ENCODE results near the gene NIN.

Gene NIN

GRCh38 chr14:50856660-50857059, 25.7 kb upstream of the NIN start:
- DNase-seq (ENCODE audit: low read depth in 2 of 2) = no peak
- H3K4me3 ChIP-seq (replicated peaks in 1 of 2; ENCODE audit: low read depth in 2 of 2, low read length in 2 of 2) = no peak overlapping the region
- no peak for TF ChIP-seq CTCF (IDR thresholded peaks at IDR 0.05; ENCODE audit: low read depth, low read length)

GRCh38 chr14:50855558-50855957, 24.6 kb upstream of the NIN start:
- TF ChIP-seq CTCF (IDR thresholded peaks at IDR 0.05; ENCODE audit: low read depth, low read length) = peak; percentile 8
- peak; percentile 20 to 48 for DNase-seq (ENCODE audit: low read depth in 2 of 2)
- no peak overlapping the region for H3K4me3 ChIP-seq (replicated peaks in 1 of 2; ENCODE audit: low read depth in 2 of 2, low read length in 2 of 2)

- no peak overlapping the region for H3K4me3 ChIP-seq (replicated peaks in 1 of 2; ENCODE audit: low read depth in 2 of 2, low read length in 2 of 2)
- DNase-seq (ENCODE audit: low read depth in 2 of 2) = no peak
- no peak for TF ChIP-seq CTCF (IDR thresholded peaks at IDR 0.05; ENCODE audit: low read depth, low read length)
Measured at GRCh38 chr14:50854521-50854920, 23.6 kb upstream of the NIN start.

- no peak for TF ChIP-seq CTCF (IDR thresholded peaks at IDR 0.05; ENCODE audit: low read depth, low read length)
- no peak overlapping the region for H3K4me3 ChIP-seq (replicated peaks in 1 of 2; ENCODE audit: low read depth in 2 of 2, low read length in 2 of 2)
- no peak for DNase-seq (ENCODE audit: low read depth in 2 of 2)
Measured at GRCh38 chr14:50853891-50854290, 22.9 kb upstream of the NIN start.

DNA sequence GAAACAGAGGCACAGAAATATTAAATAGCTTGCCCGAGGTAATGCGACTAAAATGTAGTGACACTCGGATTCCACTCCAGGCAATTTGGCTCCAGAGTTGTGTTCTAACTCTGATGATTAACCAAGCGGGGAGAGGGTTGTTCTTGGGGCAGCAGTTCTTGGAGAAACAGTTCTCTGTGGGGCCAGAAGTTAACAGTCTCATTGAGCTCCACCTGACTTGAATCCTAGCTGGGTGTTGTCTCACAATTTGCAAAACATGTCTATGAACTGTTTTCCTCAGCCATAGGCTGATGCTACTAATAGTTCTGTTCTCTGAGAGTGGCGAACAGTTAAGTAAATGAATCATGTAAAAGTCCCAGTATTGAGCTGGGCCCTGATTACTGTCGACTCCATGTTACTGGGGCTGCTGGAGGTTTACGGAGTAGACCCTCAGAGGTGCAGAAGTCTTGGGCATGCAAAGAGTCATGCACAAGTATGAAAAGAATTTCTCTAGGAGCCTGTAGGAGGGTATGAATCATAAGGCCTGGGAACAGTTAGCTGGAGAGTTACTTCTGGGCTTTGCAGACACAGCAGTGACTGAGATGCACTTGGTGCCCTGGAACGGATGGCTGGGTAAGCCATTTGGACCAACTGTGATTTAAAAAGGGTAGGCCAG, 15.4 kb upstream of the NIN start:
- TF ChIP-seq CTCF (IDR thresholded peaks at IDR 0.05; ENCODE audit: low read depth, low read length) = no peak
- H3K4me3 ChIP-seq (replicated peaks in 1 of 2; ENCODE audit: low read depth in 2 of 2, low read length in 2 of 2) = no peak overlapping the region
- peak; percentile 63 to 88 for DNase-seq (ENCODE audit: low read depth in 2 of 2)

DNA sequence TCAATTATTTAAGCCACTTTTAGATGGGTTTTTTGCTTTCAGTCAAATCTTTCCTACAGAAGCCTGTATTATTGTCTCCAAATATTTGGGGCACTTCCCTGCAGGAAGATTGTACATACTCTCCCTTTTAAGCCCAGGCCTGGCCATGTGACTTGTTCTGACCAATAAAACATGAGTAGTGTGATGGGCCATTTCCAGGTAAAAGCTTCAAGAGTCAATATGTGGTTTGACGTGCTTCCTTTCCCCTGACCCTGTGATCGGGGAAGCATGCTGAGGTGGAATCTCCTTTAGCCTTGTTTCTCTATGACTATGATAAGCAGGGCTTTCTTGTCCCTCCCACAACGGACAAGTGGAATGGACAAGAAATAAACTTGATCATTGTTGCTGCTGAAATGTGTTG, 14.2 kb upstream of the NIN start:
- no peak overlapping the region for H3K4me3 ChIP-seq (replicated peaks in 1 of 2; ENCODE audit: low read depth in 2 of 2, low read length in 2 of 2)
- no peak for DNase-seq (ENCODE audit: low read depth in 2 of 2)
- TF ChIP-seq CTCF (IDR thresholded peaks at IDR 0.05; ENCODE audit: low read depth, low read length) = no peak

DNA sequence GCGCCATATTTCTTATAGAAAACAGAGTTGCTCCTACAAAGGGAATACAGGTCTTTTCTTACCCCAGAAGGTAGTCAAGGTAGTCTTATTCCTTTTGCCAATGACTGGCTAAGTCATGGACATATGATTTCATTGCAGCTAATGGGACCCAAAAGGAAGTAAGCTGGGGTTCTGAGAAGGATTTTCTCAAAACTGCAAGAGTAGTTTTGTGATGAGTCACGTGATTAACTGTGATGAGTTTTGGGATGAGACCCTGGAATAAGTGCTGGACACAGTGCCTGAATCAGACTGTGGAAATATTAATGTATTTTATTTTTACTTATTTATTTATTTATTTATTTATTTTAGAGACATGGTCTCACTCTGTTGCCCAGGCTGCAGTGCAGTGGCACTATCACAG, 13.4 kb upstream of the NIN start:
- DNase-seq (ENCODE audit: low read depth in 2 of 2) = no peak
- no peak for TF ChIP-seq CTCF (IDR thresholded peaks at IDR 0.05; ENCODE audit: low read depth, low read length)
- H3K4me3 ChIP-seq (replicated peaks in 1 of 2; ENCODE audit: low read depth in 2 of 2, low read length in 2 of 2) = no peak overlapping the region
